OCI-LY7 (cell line): ENCODE data around the gene LGALS1. TPM values are rescaled to one million over a fixed set of nuclear protein-coding genes. Genes with fewer than 3 reads are reported as not detected.
"Not testable (repeated sequence)": the region's sequence is repeated elsewhere in the genome, so short reads cannot be mapped to it uniquely, and the experiment has no call there.

Experiments
- BruUV-seq: library from RNA; stranded (reverse); fragments of 400-500 nt; replicated peaks from 2 replicates; lab custom pipeline; 2021; lab: Mats Ljungman, UMichigan
- CTCF ChIA-PET: fragments of 300-600 bp; sonication (Branson Sonifier 250); formaldehyde crosslinking; loops from one replicate; lab custom pipeline; 2022; ENCODE audit warnings: antibody characterized with exemption; ENCODE audit not compliant: unreplicated experiment; lab: Charles Lee
- POLR2A ChIA-PET: fragments of 300-600 bp; sonication (Branson Sonifier 250); formaldehyde crosslinking; loops from one replicate; lab custom pipeline; 2022; ENCODE audit warnings: antibody characterized with exemption; lab: Charles Lee
- DNase-seq: peaks from one replicate; pipeline ENCODE4 v3.0.0-alpha.2; 2015; ENCODE audit warnings: low spot score
- H2AFZ ChIP-seq: fragments of 200-600 bp; sonication (generic), shearing (Covaris generic); 2 replicates; pipeline ENCODE4 v1.6.1; 2014; ENCODE audit warnings: mild to moderate bottlenecking, antibody characterized with exemption, low read length, moderate library complexity
- H3K27ac ChIP-seq: fragments of 200-600 bp; sonication (generic); 2 replicates; pipeline ENCODE4 v1.5.1; 2014; ENCODE audit warnings: mixed run types, low read depth, mild to moderate bottlenecking, moderate library complexity, low read length, inconsistent platforms; ENCODE audit not compliant: poor library complexity, severe bottlenecking
- H3K36me3 ChIP-seq: fragments of 200-600 bp; sonication (generic); 2 replicates; pipeline ENCODE4 v1.6.1; 2014; ENCODE audit warnings: mild to moderate bottlenecking, antibody characterized with exemption, low read length, moderate library complexity, mixed read lengths; ENCODE audit not compliant: insufficient read depth
- H3K4me1 ChIP-seq: fragments of 200-600 bp; sonication (generic); 2 replicates; pipeline ENCODE4 v1.5.1; 2014; ENCODE audit warnings: mild to moderate bottlenecking, low read length; ENCODE audit not compliant: insufficient read depth, poor library complexity, severe bottlenecking
- H3K4me2 ChIP-seq: fragments of 200-600 bp; sonication (generic); 2 replicates; pipeline ENCODE4 v1.6.1; 2014; ENCODE audit warnings: mild to moderate bottlenecking, low read length
- H3K4me3 ChIP-seq: fragments of 200-600 bp; sonication (generic); 2 replicates; pipeline ENCODE4 v1.5.1; 2014; ENCODE audit warnings: mild to moderate bottlenecking, low read depth, low read length; ENCODE audit not compliant: poor library complexity, severe bottlenecking
- H3K79me2 ChIP-seq: fragments of 200-600 bp; sonication (generic); 2 replicates; pipeline ENCODE4 v1.6.1; 2016; ENCODE audit warnings: low read depth, mild to moderate bottlenecking, low read length, moderate library complexity, mixed read lengths; ENCODE audit not compliant: insufficient read depth
- H3K9me2 ChIP-seq: fragments of 200-600 bp; sonication (generic); 2 replicates; pipeline ENCODE4 v1.6.1; 2016; ENCODE audit warnings: mild to moderate bottlenecking, low read length, mixed read lengths; ENCODE audit not compliant: insufficient read depth
- H3K9me3 ChIP-seq: fragments of 200-600 bp; sonication (generic); 2 replicates; pipeline ENCODE4 v1.6.1; 2014; ENCODE audit warnings: mild to moderate bottlenecking, mixed run types, low read length, mixed read lengths
- H4K20me1 ChIP-seq: fragments of 200-600 bp; sonication (generic); 2 replicates; pipeline ENCODE4 v1.6.1; 2014; ENCODE audit warnings: mild to moderate bottlenecking, antibody characterized with exemption, low read length, moderate library complexity, mixed read lengths; ENCODE audit not compliant: insufficient read depth
- CTCF ChIP-seq: fragments of 200-600 bp; sonication (generic); conservative IDR thresholded peaks from 2 replicates; pipeline ENCODE4 v1.5.1; 2014; ENCODE audit warnings: mild to moderate bottlenecking, antibody characterized with exemption, low read length, moderate library complexity, mixed read lengths
- EZH2phosphoT487 ChIP-seq: fragments of 200-600 bp; sonication (generic); IDR thresholded peaks from 2 replicates; pipeline ENCODE4 v1.6.1; 2018; ENCODE audit warnings: low read depth, borderline replicate concordance, mild to moderate bottlenecking, mixed run types, antibody characterized with exemption, low read length, moderate library complexity, mixed read lengths
- intact Hi-C: fragments of 100-400 bp; cut with micrococcal nuclease; formaldehyde crosslinking; loops from one replicate; pipeline ENCODE4 v1.10.0; 2022; ENCODE audit not compliant: unreplicated experiment
- total RNA-seq, 2 experiments: library from RNA; depleted of rRNA in 1 of 2; stranded (reverse); fragments of >200 nt in 1 of 2; shearing (Covaris generic) in 1 of 2; gene quantifications; 2 replicates each; pipeline ENCODE4 v1.2.3, GENCODE V29; 2014 to 2022

Gene LGALS1
- total RNA-seq, 2 experiments from 2014 or later: 57.3 to 93.1 TPM

GRCh38 chr22:37715760-37716159 is 40.3 kb downstream of the LGALS1 start:
- TF ChIP-seq EZH2phosphoT487 (no peak), CTCF (no peak)
- H3K4me2 ChIP-seq: no peak overlapping the region
- no peaks in the 10 kb centered on the region for H3K79me2 ChIP-seq
- H3K4me3 ChIP-seq: no peak overlapping the region
- no peaks in the 10 kb centered on the region for H3K36me3 ChIP-seq
- no peak overlapping the region for H3K27ac ChIP-seq
- no TSS peak for BruUV-seq
- H4K20me1 ChIP-seq: no peaks in the 10 kb centered on the region
- intact Hi-C loops: no loop called here
- ChIA-PET POLR2A (no interaction called here), CTCF (no interaction called here)
- H3K9me2 ChIP-seq: no peaks in the 10 kb centered on the region
- no peak for DNase-seq
- H3K9me3 ChIP-seq: no peaks in the 10 kb centered on the region
- no peak overlapping the region for H2AFZ ChIP-seq
- peaks cover 5% of the 10 kb centered on the region for H3K4me1 ChIP-seq

GRCh38 chr22:37716708-37717107 is 41.3 kb downstream of the LGALS1 start:
- Histone ChIP-seq H3K79me2 (no peaks in the 10 kb centered on the region), H2AFZ (no peak overlapping the region), H3K9me3 (no peaks in the 10 kb centered on the region), H3K27ac (no peak overlapping the region), H3K36me3 (no peaks in the 10 kb centered on the region), H3K4me2 (no peak overlapping the region), H3K9me2 (no peaks in the 10 kb centered on the region), H3K4me3 (no peak overlapping the region), H3K4me1 (peaks cover 5% of the 10 kb centered on the region), H4K20me1 (no peaks in the 10 kb centered on the region)
- intact Hi-C loops: no loop called here
- ChIA-PET POLR2A (no interaction called here), CTCF (no interaction called here)
- no peak for TF ChIP-seq EZH2phosphoT487
- no peak for TF ChIP-seq CTCF
- DNase-seq: no peak
- BruUV-seq: no TSS peak

- POLR2A ChIA-PET, CTCF ChIA-PET: not testable (repeated sequence)
Measured at GRCh38 chr22:37717235-37717634, 41.8 kb downstream of the LGALS1 start.

DNA sequence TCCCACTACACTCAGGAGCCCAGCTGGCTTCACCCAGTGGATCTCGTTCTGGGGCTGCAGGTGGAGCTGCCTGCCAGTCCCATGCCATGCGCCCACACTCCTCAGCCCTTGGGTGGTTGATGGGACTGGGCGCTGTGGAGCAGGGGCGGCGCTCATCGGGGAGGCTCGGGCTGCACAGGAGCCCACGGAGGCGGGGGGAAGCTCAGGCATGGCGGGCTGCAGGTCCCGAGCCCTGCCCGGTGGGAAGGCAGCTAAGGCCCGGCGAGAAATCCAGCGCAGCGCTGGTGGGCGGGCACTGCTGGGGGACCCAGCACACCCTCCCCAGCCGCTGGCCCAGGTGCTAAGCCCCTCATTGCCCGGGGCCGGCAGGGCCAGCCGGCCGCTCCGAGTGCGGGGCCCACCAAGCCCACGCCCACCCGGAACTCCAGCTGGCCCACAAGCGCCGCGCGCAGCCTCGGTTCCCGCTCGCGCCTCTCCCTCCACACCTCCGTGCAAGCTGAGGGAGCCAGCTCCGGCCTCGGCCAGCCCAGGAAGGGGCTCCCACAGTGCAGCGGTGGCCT is 42.4 kb downstream of the LGALS1 start:
- H4K20me1 ChIP-seq, H3K27ac ChIP-seq, BruUV-seq, H3K36me3 ChIP-seq, H3K9me3 ChIP-seq, intact Hi-C loops, CTCF ChIA-PET, H3K4me3 ChIP-seq, H3K9me2 ChIP-seq, H3K79me2 ChIP-seq, POLR2A ChIA-PET, H3K4me1 ChIP-seq, H3K4me2 ChIP-seq, DNase-seq, H2AFZ ChIP-seq: not testable (repeated sequence)

More at GRCh38 chr22:37717235-37717634, 41.8 kb downstream of the LGALS1 start:
- H3K9me2 ChIP-seq, DNase-seq, intact Hi-C loops, H3K4me2 ChIP-seq, H3K9me3 ChIP-seq, H4K20me1 ChIP-seq, H3K79me2 ChIP-seq, H3K36me3 ChIP-seq, H3K4me1 ChIP-seq, H3K4me3 ChIP-seq, H2AFZ ChIP-seq, H3K27ac ChIP-seq, BruUV-seq: not testable (repeated sequence)
